Endodermal cell (in vitro differentiated cells): Measurements from ENCODE around the gene PPP1R14C. TPM values are rescaled to one million over a fixed set of nuclear protein-coding genes. Genes with fewer than 3 reads are reported as not detected.

Source experiments
- DNase-seq: peaks from one replicate; pipeline ENCODE4 v3.0.0-alpha.2; 2017
- H3K27ac ChIP-seq: 2 replicates; pipeline ENCODE4 v1.5.1; 2013; ENCODE audit warnings: mild to moderate bottlenecking, low read depth, low read length, moderate library complexity
- H3K27me3 ChIP-seq: 2 replicates; pipeline ENCODE4 v1.6.1; 2013; ENCODE audit warnings: mild to moderate bottlenecking, low read length, moderate library complexity; ENCODE audit not compliant: insufficient read depth, control insufficient read depth, poor library complexity, severe bottlenecking
- H3K36me3 ChIP-seq: 2 replicates; pipeline ENCODE4 v1.7.0; 2013; ENCODE audit warnings: mild to moderate bottlenecking, low read length, moderate library complexity; ENCODE audit not compliant: control insufficient read depth, insufficient read depth
- H3K4me1 ChIP-seq: one replicate; pipeline ENCODE4 v1.7.0; 2013; ENCODE audit warnings: low read length; ENCODE audit not compliant: control insufficient read depth, insufficient read depth
- H3K4me3 ChIP-seq: 2 replicates; pipeline ENCODE4 v1.5.1; 2013; ENCODE audit warnings: mild to moderate bottlenecking, low read length, moderate library complexity
- H3K9ac ChIP-seq: 2 replicates; pipeline ENCODE4 v1.6.1; 2013; ENCODE audit warnings: mild to moderate bottlenecking, low read length, moderate library complexity; ENCODE audit not compliant: poor library complexity, severe bottlenecking; ENCODE audit errors: extremely low read depth
- H3K9me3 ChIP-seq: 2 replicates; pipeline ENCODE4 v1.6.1; 2013; ENCODE audit warnings: mild to moderate bottlenecking, low read length, moderate library complexity; ENCODE audit not compliant: control insufficient read depth
- H3K27ac Mint-ChIP-seq: 2 replicates; pipeline ENCODE4 v1.8.0; 2020; ENCODE audit warnings: mixed read lengths
- H3K27me3 Mint-ChIP-seq: 2 replicates; pipeline ENCODE4 v1.8.0; 2021; ENCODE audit warnings: mild to moderate bottlenecking, mixed read lengths; ENCODE audit not compliant: insufficient read depth
- H3K36me3 Mint-ChIP-seq: 2 replicates; pipeline ENCODE4 v1.8.0; 2020; ENCODE audit warnings: low read depth, mixed read lengths
- H3K4me1 Mint-ChIP-seq: 2 replicates; pipeline ENCODE4 v1.8.0; 2020; ENCODE audit warnings: mixed read lengths
- H3K4me3 Mint-ChIP-seq: 2 replicates; pipeline ENCODE4 v1.8.0; 2020; ENCODE audit warnings: mild to moderate bottlenecking, moderate library complexity, mixed read lengths
- H3K9me3 Mint-ChIP-seq: 2 replicates; pipeline ENCODE4 v1.8.0; 2020; ENCODE audit warnings: mild to moderate bottlenecking, mixed read lengths
- WGBS, 2 experiments: methylation state at CpG; one replicate each; pipeline versions ENCODE4 v1.1.5 to v1.1.7; 2013; ENCODE audit warnings: missing lambda C conversion rate in 2 of 2, mixed read lengths in 1 of 2; ENCODE audit not compliant: insufficient coverage in 1 of 2, insufficient read length in 1 of 2; 5-methylcytosine and 5-hydroxymethylcytosine counted together
- total RNA-seq, 2 donors: library from RNA; stranded (reverse); fragmentation: NEBNext Ultra II Directional in 1 of 2; extraction: Animal tissue kit (Norgen Biotek cat#: 25700) in 1 of 2; gene quantifications; 2 replicates in 1 of 2; 3 replicates in 1 of 2; pipeline ENCODE4 v1.2.1, GENCODE V29; 2021
- TF ChIP-seq, protein P1 (sequence below): fragments of 200-600 bp; sonication (generic); conservative IDR thresholded peaks from 2 replicates; pipeline ENCODE4 v1.5.0; 2021; ENCODE audit warnings: antibody characterized with exemption, mild to moderate bottlenecking

Gene PPP1R14C
- total RNA-seq, 2 donors from 2014 or later: 0.20 to 0.29 TPM

DNA sequence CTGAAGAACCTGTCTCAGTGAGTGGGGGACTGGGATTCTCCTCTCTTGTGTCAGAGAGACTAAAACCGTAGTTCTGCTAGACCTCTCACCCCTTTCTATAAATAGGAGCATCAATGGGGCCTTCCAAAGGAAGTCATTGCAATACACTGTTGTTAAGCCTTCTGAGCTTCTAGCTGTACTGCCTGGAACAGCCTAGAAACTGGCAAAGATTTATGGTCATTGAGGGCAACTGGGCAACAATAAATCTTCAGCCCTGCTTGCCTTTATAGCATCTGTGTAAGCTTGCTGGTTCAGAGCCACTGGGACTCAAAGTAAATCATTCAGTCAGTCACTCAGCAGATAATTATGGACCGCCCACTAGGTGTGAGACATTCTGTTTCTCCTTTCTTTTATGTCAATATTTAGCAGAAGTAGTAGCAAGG, 53.2 kb downstream of the PPP1R14C start:
- Histone ChIP-seq H3K27me3 (no peaks in the 10 kb centered on the region), H3K36me3 (no peaks in the 10 kb centered on the region), H3K4me1 (no peaks in the 10 kb centered on the region), H3K9ac (no peak overlapping the region), H3K9me3 (no peaks in the 10 kb centered on the region), H3K27ac (no peak overlapping the region), H3K4me3 (no peak overlapping the region)
- Mint-ChIP-seq H3K4me1 (peaks cover 19% of the 10 kb centered on the region), H3K27me3 (no peaks in the 10 kb centered on the region), H3K27ac (no peak overlapping the region), H3K9me3 (peaks cover 4% of the 10 kb centered on the region), H3K4me3 (no peak overlapping the region), H3K36me3 (no peaks in the 10 kb centered on the region)
- no peak for DNase-seq
- 86 to 87% methylated on average over 1 to 2 of the region's 2 CpGs for WGBS, 2 experiments
- TF ChIP-seq, protein P1, sequence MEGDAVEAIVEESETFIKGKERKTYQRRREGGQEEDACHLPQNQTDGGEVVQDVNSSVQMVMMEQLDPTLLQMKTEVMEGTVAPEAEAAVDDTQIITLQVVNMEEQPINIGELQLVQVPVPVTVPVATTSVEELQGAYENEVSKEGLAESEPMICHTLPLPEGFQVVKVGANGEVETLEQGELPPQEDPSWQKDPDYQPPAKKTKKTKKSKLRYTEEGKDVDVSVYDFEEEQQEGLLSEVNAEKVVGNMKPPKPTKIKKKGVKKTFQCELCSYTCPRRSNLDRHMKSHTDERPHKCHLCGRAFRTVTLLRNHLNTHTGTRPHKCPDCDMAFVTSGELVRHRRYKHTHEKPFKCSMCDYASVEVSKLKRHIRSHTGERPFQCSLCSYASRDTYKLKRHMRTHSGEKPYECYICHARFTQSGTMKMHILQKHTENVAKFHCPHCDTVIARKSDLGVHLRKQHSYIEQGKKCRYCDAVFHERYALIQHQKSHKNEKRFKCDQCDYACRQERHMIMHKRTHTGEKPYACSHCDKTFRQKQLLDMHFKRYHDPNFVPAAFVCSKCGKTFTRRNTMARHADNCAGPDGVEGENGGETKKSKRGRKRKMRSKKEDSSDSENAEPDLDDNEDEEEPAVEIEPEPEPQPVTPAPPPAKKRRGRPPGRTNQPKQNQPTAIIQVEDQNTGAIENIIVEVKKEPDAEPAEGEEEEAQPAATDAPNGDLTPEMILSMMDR: no peak

DNA sequence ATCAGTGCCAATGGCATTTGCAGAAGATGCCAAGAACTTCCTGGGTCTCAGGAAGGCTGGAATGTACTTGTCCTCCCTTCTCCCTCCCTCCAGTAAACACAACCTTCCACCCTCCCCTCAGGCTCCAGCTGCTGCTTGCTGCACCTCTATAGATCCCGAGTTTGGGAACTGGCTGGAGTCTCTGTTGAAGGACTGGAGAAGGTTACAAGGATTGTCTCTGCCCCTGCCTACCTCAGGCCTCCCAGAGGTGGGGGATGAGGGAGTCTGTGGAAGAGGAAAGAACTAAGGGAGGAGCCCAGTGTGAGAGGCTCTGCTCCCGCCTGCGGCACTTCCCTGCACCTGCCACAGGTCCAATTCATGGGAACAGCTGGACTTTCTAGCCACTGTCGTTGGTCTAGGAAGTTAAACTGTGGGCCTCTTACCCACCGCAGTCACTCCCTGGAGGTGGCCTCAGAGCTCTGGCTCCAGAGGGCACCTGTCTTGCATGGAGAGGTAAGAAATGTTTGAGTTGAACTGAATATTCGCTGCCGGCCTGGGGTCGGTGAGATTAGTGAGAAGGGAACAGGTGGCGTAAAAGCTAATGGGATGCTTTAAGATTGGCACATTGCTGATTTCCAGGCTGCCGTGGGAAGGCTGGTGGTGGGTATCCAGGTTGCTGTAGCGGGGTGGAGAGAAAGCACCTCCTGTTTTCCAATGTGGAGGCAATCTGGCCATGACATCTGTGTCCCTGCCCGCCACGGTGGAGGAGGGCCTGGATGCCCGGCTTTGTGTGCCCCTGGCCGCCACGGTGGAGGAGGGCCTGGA, 54.3 kb downstream of the PPP1R14C start:
- Histone ChIP-seq H3K4me1 (no peaks in the 10 kb centered on the region), H3K9ac (no peak overlapping the region), H3K9me3 (no peaks in the 10 kb centered on the region), H3K27ac (no peak overlapping the region), H3K4me3 (no peak overlapping the region), H3K36me3 (no peaks in the 10 kb centered on the region), H3K27me3 (no peaks in the 10 kb centered on the region)
- H3K27ac Mint-ChIP-seq: no peak overlapping the region
- WGBS, 2 experiments: 88 to 92% methylated on average over 12 to 16 of the region's 16 CpGs
- no peaks in the 10 kb centered on the region for H3K27me3 Mint-ChIP-seq
- TF ChIP-seq, protein P1: no peak
- H3K4me3 Mint-ChIP-seq: no peak overlapping the region
- DNase-seq: no peak
- H3K36me3 Mint-ChIP-seq: no peaks in the 10 kb centered on the region
- peaks cover under 1% of the 10 kb centered on the region for H3K9me3 Mint-ChIP-seq
- peaks cover 19% of the 10 kb centered on the region for H3K4me1 Mint-ChIP-seq

- Mint-ChIP-seq H3K9me3 (no peaks in the 10 kb centered on the region), H3K27ac (no peak overlapping the region), H3K36me3 (no peaks in the 10 kb centered on the region), H3K27me3 (no peaks in the 10 kb centered on the region), H3K4me3 (no peak overlapping the region), H3K4me1 (peaks cover 19% of the 10 kb centered on the region)
- TF ChIP-seq, protein P1: no peak
- Histone ChIP-seq H3K9ac (no peak overlapping the region), H3K9me3 (no peaks in the 10 kb centered on the region), H3K27me3 (no peaks in the 10 kb centered on the region), H3K36me3 (no peaks in the 10 kb centered on the region), H3K27ac (no peak overlapping the region), H3K4me1 (no peaks in the 10 kb centered on the region), H3K4me3 (no peak overlapping the region)
- no peak for DNase-seq
- 93 to 96% methylated on average over 6 to 7 of the region's 7 CpGs for WGBS, 2 experiments
These were observed 55.7 kb downstream of the PPP1R14C start for GRCh38 chr6:150198532-150198931.
